ENCODE measurements around the gene PRR16.

PRR16 gene

GRCh38 chr5:120605325-120606079, 141.4 kb downstream of the PRR16 start:
- DNase-seq: no peak
- peaks cover 18% of the 10 kb centered on the region for H3K9me3 Mint-ChIP-seq
- H3K36me3 Mint-ChIP-seq (ENCODE audit: low read depth): no peaks in the 10 kb centered on the region
- no peak overlapping the region for H3K27ac Mint-ChIP-seq
- no peaks in the 10 kb centered on the region for H3K4me1 Mint-ChIP-seq (ENCODE audit: low read depth)
- H3K27me3 Mint-ChIP-seq: no peaks in the 10 kb centered on the region
- no peak overlapping the region for H3K4me3 Mint-ChIP-seq

- H3K4me1 Mint-ChIP-seq (ENCODE audit: low read depth): no peaks in the 10 kb centered on the region
- no peaks in the 10 kb centered on the region for H3K27me3 Mint-ChIP-seq
- no peaks in the 10 kb centered on the region for H3K36me3 Mint-ChIP-seq (ENCODE audit: low read depth)
- no peak for DNase-seq
- no peak overlapping the region for H3K27ac Mint-ChIP-seq
- H3K9me3 Mint-ChIP-seq: peaks cover 4% of the 10 kb centered on the region
- no peak overlapping the region for H3K4me3 Mint-ChIP-seq
These were observed 145.5 kb downstream of the PRR16 start for GRCh38 chr5:120609570-120609969.

- H3K27ac Mint-ChIP-seq: no peak overlapping the region
- no peaks in the 10 kb centered on the region for H3K36me3 Mint-ChIP-seq (ENCODE audit: low read depth)
- no peaks in the 10 kb centered on the region for H3K4me1 Mint-ChIP-seq (ENCODE audit: low read depth)
- no peaks in the 10 kb centered on the region for H3K9me3 Mint-ChIP-seq
- no peak overlapping the region for H3K4me3 Mint-ChIP-seq
- H3K27me3 Mint-ChIP-seq: no peaks in the 10 kb centered on the region
- DNase-seq: no peak
These were observed 146.0 kb downstream of the PRR16 start for GRCh38 chr5:120610145-120610544.

- no peaks in the 10 kb centered on the region for H3K36me3 Mint-ChIP-seq (ENCODE audit: low read depth)
- H3K9me3 Mint-ChIP-seq: no peaks in the 10 kb centered on the region
- H3K4me1 Mint-ChIP-seq (ENCODE audit: low read depth): no peaks in the 10 kb centered on the region
- H3K27me3 Mint-ChIP-seq: no peaks in the 10 kb centered on the region
- no peak for DNase-seq
- no peak overlapping the region for H3K27ac Mint-ChIP-seq
- H3K4me3 Mint-ChIP-seq: no peak overlapping the region
These were observed 149.6 kb downstream of the PRR16 start for GRCh38 chr5:120613729-120614128.

- DNase-seq: no peak
- Mint-ChIP-seq H3K27ac (no peak overlapping the region), H3K27me3 (no peaks in the 10 kb centered on the region), H3K36me3 (ENCODE audit: low read depth) (no peaks in the 10 kb centered on the region), H3K4me1 (ENCODE audit: low read depth) (no peaks in the 10 kb centered on the region), H3K4me3 (no peak overlapping the region), H3K9me3 (peaks cover under 1% of the 10 kb centered on the region)
These were observed 150.6 kb downstream of the PRR16 start for GRCh38 chr5:120614531-120615180.

- DNase-seq: no peak
- H3K27ac Mint-ChIP-seq: no peak overlapping the region
- H3K4me1 Mint-ChIP-seq (ENCODE audit: low read depth): no peaks in the 10 kb centered on the region
These were observed 152.0 kb downstream of the PRR16 start for GRCh38 chr5:120615967-120616645.

GRCh38 chr5:120621339-120621738, 157.2 kb downstream of the PRR16 start:
- Mint-ChIP-seq H3K27me3 (no peaks in the 10 kb centered on the region), H3K4me1 (ENCODE audit: low read depth) (no peaks in the 10 kb centered on the region), H3K36me3 (ENCODE audit: low read depth) (no peaks in the 10 kb centered on the region), H3K9me3 (peaks cover 7% of the 10 kb centered on the region), H3K27ac (no peak overlapping the region), H3K4me3 (no peak overlapping the region)
- DNase-seq: no peak

More at GRCh38 chr5:120615967-120616645, 152.0 kb downstream of the PRR16 start:
- Mint-ChIP-seq H3K27me3 (no peaks in the 10 kb centered on the region), H3K4me3 (no peak overlapping the region), H3K36me3 (ENCODE audit: low read depth) (no peaks in the 10 kb centered on the region), H3K9me3 (peaks cover 3% of the 10 kb centered on the region)

GRCh38 chr5:120624021-120624563, 160.0 kb downstream of the PRR16 start:
- no peak overlapping the region for H3K27ac Mint-ChIP-seq
- no peak for DNase-seq
- no peaks in the 10 kb centered on the region for H3K27me3 Mint-ChIP-seq
- H3K9me3 Mint-ChIP-seq: peaks cover 9% of the 10 kb centered on the region
- H3K4me3 Mint-ChIP-seq: no peak overlapping the region
- no peaks in the 10 kb centered on the region for H3K4me1 Mint-ChIP-seq (ENCODE audit: low read depth)
- H3K36me3 Mint-ChIP-seq (ENCODE audit: low read depth): no peaks in the 10 kb centered on the region

- no peak for DNase-seq
- H3K27ac Mint-ChIP-seq: no peak overlapping the region
- H3K9me3 Mint-ChIP-seq: peaks cover 9% of the 10 kb centered on the region
- no peaks in the 10 kb centered on the region for H3K36me3 Mint-ChIP-seq (ENCODE audit: low read depth)
- no peaks in the 10 kb centered on the region for H3K27me3 Mint-ChIP-seq
- no peaks in the 10 kb centered on the region for H3K4me1 Mint-ChIP-seq (ENCODE audit: low read depth)
- no peak overlapping the region for H3K4me3 Mint-ChIP-seq
These were observed 164.1 kb downstream of the PRR16 start for GRCh38 chr5:120628156-120628555.

GRCh38 chr5:120630550-120630949, 166.4 kb downstream of the PRR16 start:
- Mint-ChIP-seq H3K4me3 (no peak overlapping the region), H3K9me3 (peaks cover 8% of the 10 kb centered on the region), H3K27me3 (no peaks in the 10 kb centered on the region), H3K36me3 (ENCODE audit: low read depth) (no peaks in the 10 kb centered on the region), H3K4me1 (ENCODE audit: low read depth) (no peaks in the 10 kb centered on the region), H3K27ac (no peak overlapping the region)
- DNase-seq: no peak

- H3K4me3 Mint-ChIP-seq: no peak overlapping the region
- H3K36me3 Mint-ChIP-seq (ENCODE audit: low read depth): no peaks in the 10 kb centered on the region
- H3K4me1 Mint-ChIP-seq (ENCODE audit: low read depth): no peaks in the 10 kb centered on the region
- H3K9me3 Mint-ChIP-seq: peaks cover 9% of the 10 kb centered on the region
- no peak for DNase-seq
- no peak overlapping the region for H3K27ac Mint-ChIP-seq
- no peaks in the 10 kb centered on the region for H3K27me3 Mint-ChIP-seq
These were observed 167.5 kb downstream of the PRR16 start for GRCh38 chr5:120631611-120632010.

GRCh38 chr5:120632430-120632829, 168.3 kb downstream of the PRR16 start:
- H3K4me1 Mint-ChIP-seq (ENCODE audit: low read depth): no peaks in the 10 kb centered on the region

GRCh38 chr5:120638449-120638848, 174.3 kb downstream of the PRR16 start:
- no peaks in the 10 kb centered on the region for H3K36me3 Mint-ChIP-seq (ENCODE audit: low read depth)
- no peaks in the 10 kb centered on the region for H3K4me1 Mint-ChIP-seq (ENCODE audit: low read depth)
- H3K9me3 Mint-ChIP-seq: peaks cover 8% of the 10 kb centered on the region
- H3K4me3 Mint-ChIP-seq: no peak overlapping the region
- DNase-seq: no peak
- no peak overlapping the region for H3K27ac Mint-ChIP-seq
- no peaks in the 10 kb centered on the region for H3K27me3 Mint-ChIP-seq

More at GRCh38 chr5:120632430-120632829, 168.3 kb downstream of the PRR16 start:
- H3K4me3 Mint-ChIP-seq: no peak overlapping the region
- H3K36me3 Mint-ChIP-seq (ENCODE audit: low read depth): no peaks in the 10 kb centered on the region
- H3K27me3 Mint-ChIP-seq: no peaks in the 10 kb centered on the region
- peaks cover 10% of the 10 kb centered on the region for H3K9me3 Mint-ChIP-seq
- no peak overlapping the region for H3K27ac Mint-ChIP-seq
- no peak for DNase-seq

- Mint-ChIP-seq H3K4me1 (ENCODE audit: low read depth) (no peaks in the 10 kb centered on the region), H3K36me3 (ENCODE audit: low read depth) (no peaks in the 10 kb centered on the region), H3K27me3 (no peaks in the 10 kb centered on the region)
These were observed 176.7 kb downstream of the PRR16 start for GRCh38 chr5:120640778-120641177.

GRCh38 chr5:120644516-120644915, 180.4 kb downstream of the PRR16 start:
- H3K27ac Mint-ChIP-seq: no peak overlapping the region
- DNase-seq: no peak

More at GRCh38 chr5:120640778-120641177, 176.7 kb downstream of the PRR16 start:
- DNase-seq: no peak
- Mint-ChIP-seq H3K9me3 (peaks cover 8% of the 10 kb centered on the region), H3K4me3 (no peak overlapping the region), H3K27ac (no peak overlapping the region)

More at GRCh38 chr5:120644516-120644915, 180.4 kb downstream of the PRR16 start:
- H3K27me3 Mint-ChIP-seq: no peaks in the 10 kb centered on the region
- no peaks in the 10 kb centered on the region for H3K36me3 Mint-ChIP-seq (ENCODE audit: low read depth)
- H3K9me3 Mint-ChIP-seq: peaks cover 2% of the 10 kb centered on the region
- H3K4me1 Mint-ChIP-seq (ENCODE audit: low read depth): no peaks in the 10 kb centered on the region
- H3K4me3 Mint-ChIP-seq: no peak overlapping the region
